ENCODE results near the gene PPM1M. TPM values are rescaled to one million over a fixed set of nuclear protein-coding genes. Genes with fewer than 3 reads are reported as not detected.

Gene PPM1M
- total and polyA plus RNA-seq, 2 donors from 2014 or later: 23.2 to 32.5 TPM

DNA sequence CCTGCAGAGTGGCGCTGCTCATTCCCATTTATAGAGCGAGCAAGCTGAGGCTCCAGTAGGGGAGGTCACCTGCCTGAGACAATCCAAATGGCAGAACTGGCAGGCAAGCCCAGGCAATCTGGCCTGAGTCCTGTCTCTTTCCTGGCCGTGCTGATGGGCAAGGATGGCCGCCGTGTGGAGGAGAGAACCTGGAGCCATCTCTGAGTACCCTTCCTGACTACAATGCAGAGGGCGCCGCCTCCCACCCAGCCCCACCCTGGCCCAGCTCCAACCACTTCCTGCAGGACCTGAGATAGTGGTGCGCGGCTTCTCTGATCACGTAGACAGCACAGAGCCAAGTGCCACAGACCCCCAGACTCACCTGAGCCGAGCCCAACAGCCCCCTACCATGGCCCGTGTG lies 27.1 kb upstream of the PPM1M start:
- intact Hi-C loops (cut with DNase I): no loop called here
- Histone ChIP-seq H3K36me3 (ENCODE audit: control insufficient read depth in 2 of 3, insufficient read depth in 3 of 3, low read length in 3 of 3) (peaks cover 0 to 22% (median 17%) of the 10 kb centered on the region in 3 donors), H3K4me3 (ENCODE audit: low read length in 3 of 3) (no peak overlapping the region), H3K9ac (ENCODE audit: low read length in 3 of 3) (no peak overlapping the region), H3K9me3 (ENCODE audit: control insufficient read depth in 2 of 3, insufficient read depth in 1 of 3, low read length in 3 of 3) (no peaks in the 10 kb centered on the region), H3K27ac (ENCODE audit: low read depth in 2 of 2, low read length in 2 of 2) (peak overlapping the region in 1 of 2 donors; percentile 43), H3K27me3 (ENCODE audit: control insufficient read depth, insufficient read depth, low read length) (no peaks in the 10 kb centered on the region), H3K4me1 (ENCODE audit: control insufficient read depth in 2 of 3, insufficient read depth in 2 of 3, low read depth in 1 of 3, low read length in 3 of 3) (peaks cover 0 to 32% (median 4%) of the 10 kb centered on the region in 3 donors)
- FAIRE-seq (no peak), DNase-seq (no peak)
- TF ChIP-seq CTCF (IDR thresholded peaks at IDR 0.05; ENCODE audit: borderline replicate concordance, extremely low read depth, insufficient read depth): no peak

- TF ChIP-seq CTCF (IDR thresholded peaks at IDR 0.05; ENCODE audit: borderline replicate concordance, extremely low read depth, insufficient read depth): no peak
- Histone ChIP-seq H3K4me3 (ENCODE audit: low read length in 3 of 3) (no peak overlapping the region), H3K36me3 (ENCODE audit: control insufficient read depth in 2 of 3, insufficient read depth in 3 of 3, low read length in 3 of 3) (peaks cover 0 to 16% (median 12%) of the 10 kb centered on the region in 3 donors), H3K27ac (ENCODE audit: low read depth in 2 of 2, low read length in 2 of 2) (peak overlapping the region in 1 of 2 donors; percentile 41), H3K9me3 (ENCODE audit: control insufficient read depth in 2 of 3, insufficient read depth in 1 of 3, low read length in 3 of 3) (no peaks in the 10 kb centered on the region), H3K9ac (ENCODE audit: low read length in 3 of 3) (no peak overlapping the region), H3K27me3 (ENCODE audit: control insufficient read depth, insufficient read depth, low read length) (no peaks in the 10 kb centered on the region), H3K4me1 (ENCODE audit: control insufficient read depth in 2 of 3, insufficient read depth in 2 of 3, low read depth in 1 of 3, low read length in 3 of 3) (peaks cover 0 to 32% (median 4%) of the 10 kb centered on the region in 3 donors)
- DNase-seq (peak in 4 of 5 donors; percentile 68 to 81 (median 76)), FAIRE-seq (no peak)
- intact Hi-C loops (cut with DNase I): no loop called here
Measured at GRCh38 chr3:52218937-52219650, 26.5 kb upstream of the PPM1M start.

- Histone ChIP-seq H3K9me3 (ENCODE audit: control insufficient read depth in 2 of 3, insufficient read depth in 1 of 3, low read length in 3 of 3) (no peaks in the 10 kb centered on the region), H3K27ac (ENCODE audit: low read depth in 2 of 2, low read length in 2 of 2) (no peak overlapping the region), H3K27me3 (ENCODE audit: control insufficient read depth, insufficient read depth, low read length) (no peaks in the 10 kb centered on the region), H3K4me1 (ENCODE audit: control insufficient read depth in 2 of 3, insufficient read depth in 2 of 3, low read depth in 1 of 3, low read length in 3 of 3) (peaks cover 0 to 32% (median 4%) of the 10 kb centered on the region in 3 donors), H3K4me3 (ENCODE audit: low read length in 3 of 3) (no peak overlapping the region), H3K36me3 (ENCODE audit: control insufficient read depth in 2 of 3, insufficient read depth in 3 of 3, low read length in 3 of 3) (peaks cover 0 to 2% (median 0%) of the 10 kb centered on the region in 3 donors), H3K9ac (ENCODE audit: low read length in 3 of 3) (no peak overlapping the region)
- peak; percentile 95 for TF ChIP-seq CTCF (IDR thresholded peaks at IDR 0.05; ENCODE audit: borderline replicate concordance, extremely low read depth, insufficient read depth)
- FAIRE-seq (no peak), DNase-seq (peak; percentile 85 to 91 (median 89))
- intact Hi-C loops (cut with DNase I): loop anchor here (10.0 kb wide), 1 partner anchor 124 kb away; no protein-coding TSS in a partner anchor
Measured at GRCh38 chr3:52220380-52221026, 25.1 kb upstream of the PPM1M start.
